Fibroblast of lung (primary cell): ENCODE measurements around the gene SLC38A10.

Source experiments
- CTCF ChIP-seq, 2 donors: IDR thresholded peaks in 1 of 2; conservative IDR thresholded peaks in 1 of 2; 1 replicate in 1 of 2; 2 replicates in 1 of 2; pipeline ENCODE4 v1.5.1; 2011 to 2012; ENCODE audit warnings: low read length in 2 of 2, control low read depth in 1 of 2, inconsistent platforms in 1 of 2, low read depth in 1 of 2, mild to moderate bottlenecking in 1 of 2
- EZH2 ChIP-seq: IDR thresholded peaks from 2 replicates; pipeline ENCODE4 v1.5.1; 2012; ENCODE audit warnings: low read length, control low read depth, mild to moderate bottlenecking; ENCODE audit errors: missing control alignments

- TF ChIP-seq CTCF (conservative IDR thresholded peaks at IDR 0.05 in 1 of 2, IDR thresholded peaks at IDR 0.05 in 1 of 2; ENCODE audit: low read depth in 1 of 2, low read length in 2 of 2) (no peak), EZH2 (no peak)
These were observed 54.3 kb downstream of the SLC38A10 start for GRCh38 chr17:81240761-81241160.
